Mesenchymal stem cell (in vitro differentiated cells and primary cell): ENCODE measurements around the gene CTSZ.

Experiments used
- DNase-seq: peaks from one replicate; pipeline ENCODE4 v3.0.0-alpha.2; 2013
- H2AFZ ChIP-seq: one replicate; pipeline ENCODE4 v1.6.1; 2013; ENCODE audit warnings: low read depth, mild to moderate bottlenecking, control low read depth, inconsistent platforms, low read length, moderate library complexity
- H2AK5ac ChIP-seq: 2 replicates; pipeline ENCODE4 v1.6.1; 2013; ENCODE audit warnings: low read length, moderate library complexity, mild to moderate bottlenecking, inconsistent platforms; ENCODE audit not compliant: severe bottlenecking
- H2BK120ac ChIP-seq: one replicate; pipeline ENCODE4 v1.6.1; 2013; ENCODE audit warnings: low read depth, mild to moderate bottlenecking, inconsistent platforms, low read length, moderate library complexity
- H2BK12ac ChIP-seq, 2 experiments: one replicate each; pipeline ENCODE4 v1.6.1; 2013; ENCODE audit warnings: inconsistent platforms in 2 of 2, low read length in 2 of 2, mild to moderate bottlenecking in 2 of 2, moderate library complexity in 2 of 2, control low read depth in 1 of 2
- H2BK15ac ChIP-seq: one replicate; pipeline ENCODE4 v1.6.1; 2013; ENCODE audit warnings: mild to moderate bottlenecking, low read depth, inconsistent platforms; ENCODE audit not compliant: poor library complexity, severe bottlenecking
- H2BK5ac ChIP-seq: 2 replicates; pipeline ENCODE4 v1.6.1; 2013; ENCODE audit warnings: low read depth, mild to moderate bottlenecking, low read length, control low read depth, inconsistent platforms; ENCODE audit not compliant: poor library complexity, severe bottlenecking
- H3K14ac ChIP-seq, 2 experiments: one replicate each; pipeline ENCODE4 v1.6.1; 2013; ENCODE audit warnings: inconsistent platforms in 2 of 2, low read length in 2 of 2, control low read depth in 1 of 2, mild to moderate bottlenecking in 1 of 2, moderate library complexity in 1 of 2
- H3K18ac ChIP-seq, 2 experiments: one replicate each; pipeline ENCODE4 v1.6.1; 2013; ENCODE audit warnings: inconsistent platforms in 2 of 2, low read length in 2 of 2, control low read depth in 1 of 2, low read depth in 1 of 2, mild to moderate bottlenecking in 1 of 2
- H3K23ac ChIP-seq, 2 experiments: one replicate each; pipeline ENCODE4 v1.6.1; 2013; ENCODE audit warnings: inconsistent platforms in 2 of 2, low read length in 2 of 2, mild to moderate bottlenecking in 2 of 2, moderate library complexity in 2 of 2, control low read depth in 1 of 2
- H3K27ac ChIP-seq: 2 replicates; pipeline ENCODE4 v1.5.1; 2013; ENCODE audit warnings: mild to moderate bottlenecking, moderate library complexity, low read length, control low read depth, inconsistent platforms; ENCODE audit not compliant: poor library complexity, severe bottlenecking
- H3K27me3 ChIP-seq, 2 experiments: 2 replicates each; pipeline versions ENCODE4 v1.6.1 to v1.7.0; 2013; ENCODE audit warnings: low read length in 2 of 2, mild to moderate bottlenecking in 2 of 2, moderate library complexity in 2 of 2, control low read depth in 1 of 2, inconsistent platforms in 1 of 2; ENCODE audit not compliant: control insufficient read depth in 1 of 2, insufficient read depth in 1 of 2
- H3K36me3 ChIP-seq, 2 experiments: 2 replicates each; pipeline versions ENCODE4 v1.6.1 to v1.7.0; 2013; ENCODE audit warnings: low read length in 2 of 2, control low read depth in 1 of 2, inconsistent platforms in 1 of 2, low read depth in 1 of 2, mild to moderate bottlenecking in 1 of 2; ENCODE audit not compliant: insufficient read depth in 2 of 2, control insufficient read depth in 1 of 2
- H3K4ac ChIP-seq, 2 experiments: one replicate each; pipeline ENCODE4 v1.6.1; 2013; ENCODE audit warnings: inconsistent platforms in 2 of 2, low read length in 2 of 2, mild to moderate bottlenecking in 2 of 2, moderate library complexity in 2 of 2, control low read depth in 1 of 2, low read depth in 1 of 2
- H3K4me1 ChIP-seq: 2 replicates; pipeline ENCODE4 v1.6.1; 2013; ENCODE audit warnings: low read depth, low read length, control low read depth; ENCODE audit not compliant: control insufficient read depth, insufficient read depth
- H3K4me2 ChIP-seq: 2 replicates; pipeline ENCODE4 v1.6.1; 2013; ENCODE audit warnings: low read length, mild to moderate bottlenecking, inconsistent platforms; ENCODE audit not compliant: poor library complexity, severe bottlenecking
- H3K4me3 ChIP-seq, 2 experiments: 2 replicates each; pipeline versions ENCODE4 v1.5.1 to v1.7.0; 2013; ENCODE audit warnings: low read length in 2 of 2, mild to moderate bottlenecking in 2 of 2, control low read depth in 1 of 2, low read depth in 1 of 2; ENCODE audit not compliant: insufficient read depth in 1 of 2
- H3K79me1 ChIP-seq: replicated peaks from 2 replicates; pipeline ENCODE4 v1.6.1; 2013; ENCODE audit warnings: mild to moderate bottlenecking, control low read depth, low read length, inconsistent platforms; ENCODE audit not compliant: poor library complexity, severe bottlenecking
- H3K9ac ChIP-seq: 2 replicates; pipeline ENCODE4 v1.7.0; 2013; ENCODE audit warnings: mild to moderate bottlenecking, low read length, moderate library complexity
- H3K9me3 ChIP-seq: 2 replicates; pipeline ENCODE4 v1.7.0; 2013; ENCODE audit warnings: mild to moderate bottlenecking, low read length; ENCODE audit not compliant: control insufficient read depth
- H4K8ac ChIP-seq: one replicate; pipeline ENCODE4 v1.6.1; 2013; ENCODE audit warnings: inconsistent platforms, mild to moderate bottlenecking, low read length, moderate library complexity
- H4K91ac ChIP-seq: one replicate; pipeline ENCODE4 v1.6.1; 2013; ENCODE audit warnings: mild to moderate bottlenecking, low read length, inconsistent platforms
- WGBS: methylation state at CpG from one replicate; pipeline ENCODE4 v1.1.7; 2013; ENCODE audit warnings: mixed read lengths; 5-methylcytosine and 5-hydroxymethylcytosine counted together

CTSZ gene

GRCh38 chr20:59032023-59032712, 25.1 kb upstream of the CTSZ start, which contains the start of gene ATP5F1E:
Gene ATP5F1E, minus strand, starts transcription at chr20:59032335. Its CDS starts 84 bp downstream, at chr20:59032251.
- Histone ChIP-seq H3K9me3 (no peaks in the 10 kb centered on the region), H2BK15ac (peak within 1 kb of the TSS; percentile 67), H3K18ac (peak within 1 kb of the TSS; percentile 95 to 97), H2BK12ac (peak within 1 kb of the TSS in 1 of 2 experiments; percentile 67), H3K14ac (peak within 1 kb of the TSS; percentile 47 to 94), H4K91ac (peak within 1 kb of the TSS; percentile 99), H3K79me1 (peaks cover 5% of the 10 kb centered on the region), H3K4me3 (peak within 1 kb of the TSS; percentile 82 to 93), H2BK120ac (peak within 1 kb of the TSS; percentile 89), H3K9ac (peak within 1 kb of the TSS; percentile 91), H4K8ac (peak within 1 kb of the TSS; percentile 99), H3K4me2 (peak within 1 kb of the TSS; percentile 97), H3K23ac (peak within 1 kb of the TSS; percentile 96 to 99), H3K27me3 (no peaks in the 10 kb centered on the region), H2BK5ac (peak within 1 kb of the TSS; percentile 71), H2AK5ac (peak within 1 kb of the TSS; percentile 49), H3K27ac (peak within 1 kb of the TSS; percentile 66), H3K36me3 (peaks cover 13 to 69% of the 10 kb centered on the region in 2 experiments), H3K4me1 (peaks cover 8% of the 10 kb centered on the region), H2AFZ (peak within 1 kb of the TSS; percentile 60), H3K4ac (peak within 1 kb of the TSS; percentile 83 to 91)
- peak; percentile 95 for DNase-seq
- under 1% methylated on average over 86 of the region's 86 CpGs for WGBS

GRCh38 chr20:59031564-59032022, 24.5 kb upstream of the CTSZ start:
- peak overlapping the region in 1 of 2 experiments; percentile 67 for H2BK12ac ChIP-seq
- peak overlapping the region; percentile 67 for H2BK15ac ChIP-seq
- H4K91ac ChIP-seq, result peak overlapping the region; percentile 99
- peak overlapping the region in 1 of 2 experiments; percentile 99 for H3K23ac ChIP-seq
- H3K4me3 ChIP-seq, result peak overlapping the region; percentile 82 to 93
- peak overlapping the region; percentile 71 for H2BK5ac ChIP-seq
- no peak overlapping the region for H2BK120ac ChIP-seq
- no peaks in the 10 kb centered on the region for H3K9me3 ChIP-seq
- peak overlapping the region; percentile 66 for H3K4me2 ChIP-seq
- no peak for DNase-seq
- H2AFZ ChIP-seq, result peak overlapping the region; percentile 43
- peaks cover 15 to 69% of the 10 kb centered on the region in 2 experiments for H3K36me3 ChIP-seq
- peaks cover 5% of the 10 kb centered on the region for H3K79me1 ChIP-seq
- no peaks in the 10 kb centered on the region for H3K27me3 ChIP-seq
- H3K4me1 ChIP-seq, result peaks cover 8% of the 10 kb centered on the region
- H3K4ac ChIP-seq, result peak overlapping the region; percentile 83 to 91
- H2AK5ac ChIP-seq, result peak overlapping the region; percentile 49
- peak overlapping the region; percentile 99 for H4K8ac ChIP-seq
- peak overlapping the region; percentile 47 to 94 for H3K14ac ChIP-seq
- WGBS, result 28% methylated on average over 12 of the region's 13 CpGs
- H3K27ac ChIP-seq, result no peak overlapping the region
- peak overlapping the region; percentile 91 for H3K9ac ChIP-seq
- H3K18ac ChIP-seq, result peak overlapping the region; percentile 95 to 97

GRCh38 chr20:59030911-59031563, 24.0 kb upstream of the CTSZ start:
- peak overlapping the region; percentile 91 for H3K9ac ChIP-seq
- H2BK5ac ChIP-seq, result no peak overlapping the region
- no peaks in the 10 kb centered on the region for H3K9me3 ChIP-seq
- no peak overlapping the region for H3K27ac ChIP-seq
- H2BK120ac ChIP-seq, result no peak overlapping the region
- no peak overlapping the region for H3K14ac ChIP-seq
- DNase-seq, result no peak
- H2BK12ac ChIP-seq, result no peak overlapping the region
- H3K27me3 ChIP-seq, result no peaks in the 10 kb centered on the region
- no peak overlapping the region for H3K23ac ChIP-seq
- peaks cover 12 to 69% of the 10 kb centered on the region in 2 experiments for H3K36me3 ChIP-seq
- no peak overlapping the region for H4K8ac ChIP-seq
- no peak overlapping the region for H2BK15ac ChIP-seq
- H3K4me1 ChIP-seq, result peaks cover 8% of the 10 kb centered on the region
- H3K79me1 ChIP-seq, result peaks cover 3% of the 10 kb centered on the region
- H3K4me2 ChIP-seq, result peak overlapping the region; percentile 66
- peak overlapping the region; percentile 43 for H4K91ac ChIP-seq
- H2AFZ ChIP-seq, result no peak overlapping the region
- H3K4me3 ChIP-seq, result peak overlapping the region; percentile 82 to 93
- WGBS, result 94% methylated on average over 6 of the region's 7 CpGs
- no peak overlapping the region for H3K4ac ChIP-seq
- no peak overlapping the region for H3K18ac ChIP-seq
- H2AK5ac ChIP-seq, result no peak overlapping the region

- Histone ChIP-seq H3K27me3 (no peaks in the 10 kb centered on the region), H2BK15ac (no peak overlapping the region), H3K9me3 (no peaks in the 10 kb centered on the region), H3K4me3 (peak overlapping the region in 1 of 2 experiments; percentile 59), H2BK12ac (no peak overlapping the region), H2AK5ac (no peak overlapping the region), H2AFZ (no peak overlapping the region), H3K4me2 (peak overlapping the region; percentile 0), H3K23ac (no peak overlapping the region), H4K8ac (no peak overlapping the region), H3K9ac (peak overlapping the region; percentile 91), H3K18ac (no peak overlapping the region), H3K14ac (no peak overlapping the region), H4K91ac (no peak overlapping the region), H3K79me1 (peaks cover 7% of the 10 kb centered on the region), H2BK5ac (no peak overlapping the region), H3K4ac (no peak overlapping the region), H3K4me1 (peaks cover 8% of the 10 kb centered on the region), H2BK120ac (no peak overlapping the region), H3K27ac (no peak overlapping the region), H3K36me3 (peaks cover 19 to 69% of the 10 kb centered on the region in 2 experiments)
- 52% methylated on average over 2 of the region's 2 CpGs for WGBS
- DNase-seq, result no peak
Observed at GRCh38 chr20:59028812-59029211, 21.8 kb upstream of the CTSZ start.
